Mammary epithelial cell (primary cell): Measurements from ENCODE around the gene PHPT1.

ENCODE experiments used
- EZH2 ChIP-seq: IDR thresholded peaks from 2 replicates; pipeline ENCODE4 v1.6.1; 2012; ENCODE audit warnings: low read length, inconsistent platforms, borderline replicate concordance
- TF ChIP-seq, protein P1 (sequence below), 2 donors: IDR thresholded peaks in 1 of 2; conservative IDR thresholded peaks in 1 of 2; 2 replicates each; pipeline ENCODE4 v1.5.1; 2011 to 2012; ENCODE audit warnings: inconsistent platforms in 2 of 2, low read length in 2 of 2, mild to moderate bottlenecking in 2 of 2, control low read depth in 1 of 2, low read depth in 1 of 2; ENCODE audit not compliant: insufficient read depth in 1 of 2; ENCODE audit errors: extremely low read depth in 1 of 2

DNA sequence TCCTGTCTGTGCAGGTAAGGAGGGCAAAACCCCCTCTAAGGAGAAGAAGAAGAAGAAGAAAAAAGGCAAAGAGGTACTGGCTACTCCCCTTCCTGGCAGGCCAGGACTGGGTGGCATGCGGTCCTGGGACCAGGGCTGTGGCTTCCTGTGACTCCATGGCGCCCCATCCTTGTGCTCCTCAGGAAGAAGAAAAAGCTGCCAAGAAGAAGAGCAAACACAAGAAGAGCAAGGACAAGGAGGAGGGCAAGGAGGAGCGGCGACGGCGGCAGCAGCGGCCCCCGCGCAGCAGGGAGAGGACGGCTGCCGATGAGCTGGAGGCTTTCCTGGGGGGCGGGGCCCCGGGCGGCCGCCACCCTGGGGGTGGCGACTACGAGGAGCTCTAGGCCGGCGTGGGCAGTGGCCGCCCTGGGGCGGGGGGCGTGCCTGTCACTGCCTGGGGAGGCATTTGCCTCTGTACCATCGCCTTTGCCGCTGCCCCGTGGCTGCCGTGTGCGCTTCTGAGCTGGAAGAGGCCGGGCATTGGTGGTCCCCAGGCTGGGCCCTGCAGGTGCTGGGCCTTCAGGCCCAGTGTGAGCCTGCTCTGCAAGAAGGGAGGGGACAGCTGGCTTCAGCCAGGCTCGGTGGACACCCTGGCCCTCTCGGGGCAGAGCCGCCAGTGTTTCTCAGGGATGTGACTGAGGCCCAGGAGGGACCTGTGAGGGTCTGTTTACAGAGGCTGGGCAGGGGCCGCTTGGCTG lies 8.9 kb upstream of the PHPT1 start:
- TF ChIP-seq, protein P1, sequence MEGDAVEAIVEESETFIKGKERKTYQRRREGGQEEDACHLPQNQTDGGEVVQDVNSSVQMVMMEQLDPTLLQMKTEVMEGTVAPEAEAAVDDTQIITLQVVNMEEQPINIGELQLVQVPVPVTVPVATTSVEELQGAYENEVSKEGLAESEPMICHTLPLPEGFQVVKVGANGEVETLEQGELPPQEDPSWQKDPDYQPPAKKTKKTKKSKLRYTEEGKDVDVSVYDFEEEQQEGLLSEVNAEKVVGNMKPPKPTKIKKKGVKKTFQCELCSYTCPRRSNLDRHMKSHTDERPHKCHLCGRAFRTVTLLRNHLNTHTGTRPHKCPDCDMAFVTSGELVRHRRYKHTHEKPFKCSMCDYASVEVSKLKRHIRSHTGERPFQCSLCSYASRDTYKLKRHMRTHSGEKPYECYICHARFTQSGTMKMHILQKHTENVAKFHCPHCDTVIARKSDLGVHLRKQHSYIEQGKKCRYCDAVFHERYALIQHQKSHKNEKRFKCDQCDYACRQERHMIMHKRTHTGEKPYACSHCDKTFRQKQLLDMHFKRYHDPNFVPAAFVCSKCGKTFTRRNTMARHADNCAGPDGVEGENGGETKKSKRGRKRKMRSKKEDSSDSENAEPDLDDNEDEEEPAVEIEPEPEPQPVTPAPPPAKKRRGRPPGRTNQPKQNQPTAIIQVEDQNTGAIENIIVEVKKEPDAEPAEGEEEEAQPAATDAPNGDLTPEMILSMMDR (conservative IDR thresholded peaks at IDR 0.05 in 1 of 2, IDR thresholded peaks at IDR 0.05 in 1 of 2; ENCODE audit: extremely low read depth in 1 of 2, insufficient read depth in 1 of 2, low read depth in 1 of 2, low read length in 2 of 2), result no peak
- no peak for TF ChIP-seq EZH2
